ENCODE measurements around the gene MICAL2. TPM values are rescaled to one million over a fixed set of nuclear protein-coding genes. Genes with fewer than 3 reads are reported as not detected.

MICAL2 gene
- polyA plus RNA-seq, 3 donors: 5.7 to 7.5 (median 6.0) TPM

- no peak for DNase-seq
Measured at GRCh38 chr11:12167061-12168000, 56.9 kb downstream of the MICAL2 start.

GRCh38 chr11:12168114-12168513 lies 57.7 kb downstream of the MICAL2 start:
- DNase-seq: no peak

- DNase-seq: no peak
Measured at GRCh38 chr11:12169822-12170221, 59.4 kb downstream of the MICAL2 start.

GRCh38 chr11:12170501-12170900 lies 60.1 kb downstream of the MICAL2 start:
- DNase-seq: no peak

GRCh38 chr11:12170984-12171383 lies 60.6 kb downstream of the MICAL2 start:
- no peak for DNase-seq

GRCh38 chr11:12171921-12172320 lies 61.5 kb downstream of the MICAL2 start:
- no peak for DNase-seq

GRCh38 chr11:12172493-12173013 lies 62.2 kb downstream of the MICAL2 start:
- no peak for DNase-seq

GRCh38 chr11:12173111-12173510 lies 62.7 kb downstream of the MICAL2 start:
- DNase-seq: no peak

- no peak for DNase-seq
Measured at GRCh38 chr11:12174128-12174476, 63.7 kb downstream of the MICAL2 start.

GRCh38 chr11:12174477-12175143 lies 64.2 kb downstream of the MICAL2 start:
- DNase-seq: no peak

- DNase-seq: no peak
Measured at GRCh38 chr11:12175694-12176241, 65.4 kb downstream of the MICAL2 start.

GRCh38 chr11:12176410-12176809 lies 66.0 kb downstream of the MICAL2 start:
- DNase-seq: no peak

GRCh38 chr11:12177739-12178338 lies 67.4 kb downstream of the MICAL2 start:
- DNase-seq: no peak

- DNase-seq: no peak
Measured at GRCh38 chr11:12179019-12179418, 68.6 kb downstream of the MICAL2 start.

- no peak for DNase-seq
Measured at GRCh38 chr11:12179531-12179930, 69.1 kb downstream of the MICAL2 start.

GRCh38 chr11:12180257-12181205 lies 70.1 kb downstream of the MICAL2 start:
- no peak for DNase-seq

- no peak for DNase-seq
Measured at GRCh38 chr11:12182302-12182675, 71.9 kb downstream of the MICAL2 start.

- DNase-seq: peak; percentile 85
Measured at GRCh38 chr11:12182676-12183541, 72.5 kb downstream of the MICAL2 start.

GRCh38 chr11:12183827-12184620 lies 73.6 kb downstream of the MICAL2 start:
- DNase-seq: no peak
